ENCODE data around the gene SORL1.

SORL1 gene

DNA sequence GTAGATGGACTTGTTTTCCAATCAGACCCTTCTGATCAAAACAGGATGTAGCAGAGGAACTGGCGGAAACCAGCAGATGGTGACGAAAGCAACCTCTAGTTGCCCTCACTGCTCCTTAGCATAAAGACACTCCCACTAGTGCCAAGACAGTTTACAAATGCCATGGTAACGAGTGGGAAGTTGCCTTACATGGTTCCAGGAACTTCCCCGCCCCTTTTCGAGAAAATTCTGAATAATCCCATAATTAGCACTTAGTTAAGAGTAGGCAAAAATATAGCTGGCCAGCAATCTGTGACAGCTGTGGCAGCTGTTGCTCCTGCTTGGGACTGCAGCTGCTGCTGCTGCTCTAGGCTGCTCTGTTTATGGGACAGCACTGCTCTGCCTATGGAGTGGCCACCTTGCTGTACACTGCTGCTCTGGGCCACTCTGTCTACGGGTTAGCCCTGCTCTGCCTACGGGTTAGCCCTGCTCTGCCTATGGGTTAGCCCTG, 33.4 kb upstream of the SORL1 start:
- TF ChIP-seq MYC (IDR thresholded peaks at IDR 0.05; ENCODE audit: low read depth, low read length): 0 out of 2 replicates have a peak, but pooled peaks have one; percentile 48
- no peak for TF ChIP-seq CTCF (IDR thresholded peaks at IDR 0.05; ENCODE audit: low read depth, low read length)
- TF ChIP-seq POLR2A (IDR thresholded peaks at IDR 0.05; ENCODE audit: extremely low read depth, insufficient read length): no peak
- TF ChIP-seq, protein P1, sequence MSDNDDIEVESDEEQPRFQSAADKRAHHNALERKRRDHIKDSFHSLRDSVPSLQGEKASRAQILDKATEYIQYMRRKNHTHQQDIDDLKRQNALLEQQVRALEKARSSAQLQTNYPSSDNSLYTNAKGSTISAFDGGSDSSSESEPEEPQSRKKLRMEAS (IDR thresholded peaks at IDR 0.05; ENCODE audit: low read depth, low read length): peak; percentile 60
- DNase-seq (ENCODE audit: low read depth): peak; percentile 96
- no peak overlapping the region for H3K4me3 ChIP-seq (ENCODE audit: low read depth, low read length)

DNA sequence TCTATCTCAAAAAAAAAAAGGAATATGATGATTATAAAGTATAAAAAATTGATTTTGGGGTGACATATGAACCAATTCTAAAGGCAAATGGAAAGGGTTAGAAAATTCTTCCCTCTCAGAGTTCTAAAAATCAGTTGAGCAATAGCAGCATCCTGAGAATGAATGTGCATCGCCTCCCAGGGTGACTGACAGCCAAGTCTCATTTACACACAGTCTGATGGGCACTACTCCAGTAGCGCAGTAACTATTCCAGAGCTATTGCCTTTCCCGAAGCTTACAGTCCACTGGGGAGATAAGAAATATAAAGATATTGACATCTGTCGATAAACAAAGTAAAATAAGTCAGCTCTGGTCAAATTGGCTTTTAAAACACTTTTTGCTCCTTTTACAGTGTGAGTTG, 32.3 kb upstream of the SORL1 start:
- no peak overlapping the region for H3K4me3 ChIP-seq (ENCODE audit: low read depth, low read length)
- TF ChIP-seq, protein P1 (IDR thresholded peaks at IDR 0.05; ENCODE audit: low read depth, low read length): no peak
- TF ChIP-seq MYC (IDR thresholded peaks at IDR 0.05; ENCODE audit: low read depth, low read length): no peak
- TF ChIP-seq CTCF (IDR thresholded peaks at IDR 0.05; ENCODE audit: low read depth, low read length): no peak
- DNase-seq (ENCODE audit: low read depth): peak; percentile 38

DNA sequence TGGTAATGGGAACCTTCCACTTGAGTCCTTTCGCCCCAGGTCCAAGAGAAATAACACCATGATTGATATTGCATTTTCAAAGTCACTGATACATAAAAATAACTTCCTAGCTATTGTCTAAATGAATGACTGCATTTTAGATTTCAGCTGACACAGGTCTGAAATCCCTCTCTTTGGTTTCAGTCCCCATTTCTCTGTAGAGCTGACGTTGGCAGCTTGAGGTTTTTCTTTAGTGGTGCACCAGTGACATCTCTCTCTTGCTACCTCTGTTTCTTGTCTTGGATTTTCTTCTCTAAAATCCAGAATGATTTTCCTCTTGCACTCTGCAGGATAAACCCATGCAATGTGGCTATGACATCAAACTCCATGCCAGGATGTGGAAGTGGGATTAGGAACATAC, 31.7 kb upstream of the SORL1 start:
- DNase-seq (ENCODE audit: low read depth): no peak
- TF ChIP-seq, protein P1 (IDR thresholded peaks at IDR 0.05; ENCODE audit: low read depth, low read length): no peak
- TF ChIP-seq MYC (IDR thresholded peaks at IDR 0.05; ENCODE audit: low read depth, low read length) (no peak), POLR2A (IDR thresholded peaks at IDR 0.05; ENCODE audit: extremely low read depth, insufficient read length) (no peak), CTCF (IDR thresholded peaks at IDR 0.05; ENCODE audit: low read depth, low read length) (no peak)
- no peak overlapping the region for H3K4me3 ChIP-seq (ENCODE audit: low read depth, low read length)

DNA sequence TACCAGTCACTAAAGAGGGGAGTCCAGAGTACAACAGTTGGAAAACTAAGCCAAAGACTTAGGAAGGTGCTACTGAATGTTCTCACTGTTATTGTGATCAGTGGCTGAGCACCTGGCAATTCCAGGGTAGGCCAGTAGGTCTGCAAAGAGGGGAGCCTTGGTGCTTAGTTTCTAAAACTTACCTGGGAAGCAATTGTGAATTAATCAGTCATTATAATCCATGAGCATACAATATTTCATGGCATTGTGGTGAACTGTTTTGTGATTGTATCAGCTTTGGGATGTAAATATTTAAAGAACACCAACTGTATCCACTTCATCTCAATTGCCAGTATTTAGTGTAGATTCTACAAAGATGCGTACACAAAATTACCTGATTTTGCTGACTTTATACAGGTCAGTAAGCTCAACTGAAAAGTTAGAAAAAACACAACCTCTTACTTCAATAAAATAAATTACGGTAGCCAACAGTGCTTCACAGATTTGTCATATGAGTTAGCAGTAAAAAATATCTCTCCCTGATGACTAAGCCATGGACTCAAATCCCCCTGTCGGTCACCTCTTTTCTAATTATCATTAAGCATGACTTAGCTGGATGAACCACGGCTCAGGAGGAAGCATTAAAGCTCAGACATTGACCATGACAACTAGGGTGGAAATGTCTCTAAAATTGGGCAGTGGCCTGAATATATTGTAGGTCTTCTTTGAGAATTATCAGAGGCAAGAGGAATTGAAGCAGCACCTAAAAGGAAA, 30.8 kb upstream of the SORL1 start:
- DNase-seq (ENCODE audit: low read depth): peak; percentile 74
- no peak for TF ChIP-seq CTCF (IDR thresholded peaks at IDR 0.05; ENCODE audit: low read depth, low read length)
- no peak for TF ChIP-seq MYC (IDR thresholded peaks at IDR 0.05; ENCODE audit: low read depth, low read length)
- TF ChIP-seq POLR2A (IDR thresholded peaks at IDR 0.05; ENCODE audit: extremely low read depth, insufficient read length): no peak
- TF ChIP-seq, protein P1 (IDR thresholded peaks at IDR 0.05; ENCODE audit: low read depth, low read length): no peak
- no peak overlapping the region for H3K4me3 ChIP-seq (ENCODE audit: low read depth, low read length)

DNA sequence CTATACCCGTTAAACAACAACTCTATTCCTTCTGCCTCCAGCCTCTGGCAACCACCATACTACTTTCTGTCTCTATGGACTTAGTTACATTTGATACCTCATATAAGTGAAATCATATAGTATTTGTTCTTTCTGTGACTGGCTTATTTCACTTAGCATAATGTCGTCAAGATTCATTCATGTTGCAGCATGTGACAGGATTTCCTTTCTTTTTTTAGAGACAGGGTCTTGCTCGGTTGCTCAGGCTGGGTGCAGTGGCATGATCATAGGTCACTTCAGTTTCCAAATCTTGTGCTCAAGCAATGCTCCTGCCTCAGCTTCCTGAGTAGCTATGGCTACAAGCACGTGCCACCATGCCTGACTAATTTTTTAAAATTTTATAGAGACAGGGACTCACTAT, 29.4 kb upstream of the SORL1 start:
- no peak for TF ChIP-seq POLR2A (IDR thresholded peaks at IDR 0.05; ENCODE audit: extremely low read depth, insufficient read length)
- TF ChIP-seq, protein P1 (IDR thresholded peaks at IDR 0.05; ENCODE audit: low read depth, low read length): no peak
- TF ChIP-seq CTCF (IDR thresholded peaks at IDR 0.05; ENCODE audit: low read depth, low read length): no peak
- no peak for TF ChIP-seq MYC (IDR thresholded peaks at IDR 0.05; ENCODE audit: low read depth, low read length)
- H3K4me3 ChIP-seq (ENCODE audit: low read depth, low read length): no peak overlapping the region
- no peak for DNase-seq (ENCODE audit: low read depth)
